ENCODE data around the gene USP35. TPM values are rescaled to one million over a fixed set of nuclear protein-coding genes. Genes with fewer than 3 reads are reported as not detected.
"Not testable (repeated sequence)": the region's sequence is repeated elsewhere in the genome, so short reads cannot be mapped to it uniquely, and the experiment has no call there.

Gene USP35
- total RNA-seq, 1 donor from 2014 or later = 6.6 TPM

GRCh38 chr11:78166855-78167469, 21.8 kb upstream of the USP35 start:
- no peak for TF ChIP-seq CTCF (IDR thresholded peaks at IDR 0.05; ENCODE audit: insufficient read depth, low read length, poor library complexity, severe bottlenecking)
- DNase-seq (ENCODE audit: low read depth) = no peak
- no peaks in the 10 kb centered on the region for H3K27me3 ChIP-seq (ENCODE audit: control insufficient read depth, insufficient read depth, low read length)
- H3K4me3 ChIP-seq (ENCODE audit: low read depth, low read length) = no peak overlapping the region
- H3K36me3 ChIP-seq (ENCODE audit: control insufficient read depth, insufficient read depth, low read length) = no peaks in the 10 kb centered on the region

GRCh38 chr11:78168539-78169477, 19.9 kb upstream of the USP35 start:
- no peak for TF ChIP-seq CTCF (IDR thresholded peaks at IDR 0.05; ENCODE audit: insufficient read depth, low read length, poor library complexity, severe bottlenecking)
- Histone ChIP-seq H3K27me3 (ENCODE audit: control insufficient read depth, insufficient read depth, low read length) (no peaks in the 10 kb centered on the region), H3K4me3 (ENCODE audit: low read depth, low read length) (no peak overlapping the region), H3K36me3 (ENCODE audit: control insufficient read depth, insufficient read depth, low read length) (no peaks in the 10 kb centered on the region)
- DNase-seq (ENCODE audit: low read depth) = no peak

GRCh38 chr11:78170413-78170812, 18.3 kb upstream of the USP35 start:
- Histone ChIP-seq H3K36me3 (ENCODE audit: control insufficient read depth, insufficient read depth, low read length) (no peaks in the 10 kb centered on the region), H3K4me3 (ENCODE audit: low read depth, low read length) (no peak overlapping the region), H3K27me3 (ENCODE audit: control insufficient read depth, insufficient read depth, low read length) (no peaks in the 10 kb centered on the region)
- DNase-seq (ENCODE audit: low read depth) = no peak
- TF ChIP-seq CTCF (IDR thresholded peaks at IDR 0.05; ENCODE audit: insufficient read depth, low read length, poor library complexity, severe bottlenecking) = no peak

GRCh38 chr11:78170874-78171549, 17.7 kb upstream of the USP35 start:
- no peak for DNase-seq (ENCODE audit: low read depth)
- Histone ChIP-seq H3K27me3 (ENCODE audit: control insufficient read depth, insufficient read depth, low read length) (no peaks in the 10 kb centered on the region), H3K36me3 (ENCODE audit: control insufficient read depth, insufficient read depth, low read length) (no peaks in the 10 kb centered on the region), H3K4me3 (ENCODE audit: low read depth, low read length) (no peak overlapping the region)
- TF ChIP-seq CTCF (IDR thresholded peaks at IDR 0.05; ENCODE audit: insufficient read depth, low read length, poor library complexity, severe bottlenecking) = no peak

- DNase-seq (ENCODE audit: low read depth) = no peak
- Histone ChIP-seq H3K27me3 (ENCODE audit: control insufficient read depth, insufficient read depth, low read length) (no peaks in the 10 kb centered on the region), H3K4me3 (ENCODE audit: low read depth, low read length) (no peak overlapping the region), H3K36me3 (ENCODE audit: control insufficient read depth, insufficient read depth, low read length) (no peaks in the 10 kb centered on the region)
- no peak for TF ChIP-seq CTCF (IDR thresholded peaks at IDR 0.05; ENCODE audit: insufficient read depth, low read length, poor library complexity, severe bottlenecking)
These were observed 16.8 kb upstream of the USP35 start for GRCh38 chr11:78171951-78172350.

- H3K36me3 ChIP-seq (ENCODE audit: control insufficient read depth, insufficient read depth, low read length) = not testable (repeated sequence)
These were observed 12.9 kb upstream of the USP35 start for GRCh38 chr11:78175862-78176261.

More at GRCh38 chr11:78175862-78176261, 12.9 kb upstream of the USP35 start:
- DNase-seq (ENCODE audit: low read depth); H3K4me3 ChIP-seq (ENCODE audit: low read depth, low read length); H3K27me3 ChIP-seq (ENCODE audit: control insufficient read depth, insufficient read depth, low read length): not testable (repeated sequence)

Data from kidney epithelial cell (primary cell).